ENCODE results near the gene PAK5.

DNA sequence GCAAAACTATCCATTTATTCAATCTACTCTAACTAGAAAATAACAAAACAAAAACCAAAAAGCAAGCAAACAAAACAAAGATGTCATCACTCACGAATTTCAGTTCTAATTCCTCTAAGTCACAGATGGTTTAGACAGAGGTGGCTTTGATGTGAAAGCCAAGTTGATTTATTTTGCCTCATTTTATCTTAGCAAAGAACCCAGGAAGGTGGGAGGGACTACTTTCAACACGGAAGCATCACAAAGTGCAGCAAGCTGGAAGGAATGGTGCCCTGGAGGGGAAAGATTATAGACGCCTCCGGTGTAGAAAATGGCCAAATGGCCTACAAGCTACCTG is 236.1 kb downstream of the PAK5 start:
- TF ChIP-seq POLR2A (IDR thresholded peaks at IDR 0.05), result no peak
- TF ChIP-seq, protein P1, sequence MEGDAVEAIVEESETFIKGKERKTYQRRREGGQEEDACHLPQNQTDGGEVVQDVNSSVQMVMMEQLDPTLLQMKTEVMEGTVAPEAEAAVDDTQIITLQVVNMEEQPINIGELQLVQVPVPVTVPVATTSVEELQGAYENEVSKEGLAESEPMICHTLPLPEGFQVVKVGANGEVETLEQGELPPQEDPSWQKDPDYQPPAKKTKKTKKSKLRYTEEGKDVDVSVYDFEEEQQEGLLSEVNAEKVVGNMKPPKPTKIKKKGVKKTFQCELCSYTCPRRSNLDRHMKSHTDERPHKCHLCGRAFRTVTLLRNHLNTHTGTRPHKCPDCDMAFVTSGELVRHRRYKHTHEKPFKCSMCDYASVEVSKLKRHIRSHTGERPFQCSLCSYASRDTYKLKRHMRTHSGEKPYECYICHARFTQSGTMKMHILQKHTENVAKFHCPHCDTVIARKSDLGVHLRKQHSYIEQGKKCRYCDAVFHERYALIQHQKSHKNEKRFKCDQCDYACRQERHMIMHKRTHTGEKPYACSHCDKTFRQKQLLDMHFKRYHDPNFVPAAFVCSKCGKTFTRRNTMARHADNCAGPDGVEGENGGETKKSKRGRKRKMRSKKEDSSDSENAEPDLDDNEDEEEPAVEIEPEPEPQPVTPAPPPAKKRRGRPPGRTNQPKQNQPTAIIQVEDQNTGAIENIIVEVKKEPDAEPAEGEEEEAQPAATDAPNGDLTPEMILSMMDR (IDR thresholded peaks at IDR 0.05), result no peak
